ENCODE results near the gene KLK6. TPM values are rescaled to one million over a fixed set of nuclear protein-coding genes. Genes with fewer than 3 reads are reported as not detected.
"Not testable (repeated sequence)": the region's sequence is repeated elsewhere in the genome, so short reads cannot be mapped to it uniquely, and the experiment has no call there.

Gene KLK6
- total RNA-seq, 8 experiments from 2014 or later: 0.13 to 0.59 (median 0.21) TPM; not detected in 3

- in situ Hi-C loops (cut with MboI; ENCODE audit: low pct_unique_long_range_greater_than_20kb in 2 of 9, low sequenced_read_pairs in 9 of 9, unreplicated experiment in 9 of 9): no loop called here
- H3K4me1 ChIP-seq (replicated peaks in 1 of 2): no peaks in the 10 kb centered on the region
- WGBS, 10 experiments: 0 to 60% (median 20%) methylated on average over 1 to 4 of the region's 11 CpGs; no CpG with 5 or more reads in 3 of the 10 experiments
- no peak overlapping the region for H3K27ac ChIP-seq
- no peak for ATAC-seq (replicated peaks in 6 of 8)
- H3K4me3 ChIP-seq: no peak overlapping the region
Measured at GRCh38 chr19:50981587-50982146, 12.3 kb upstream of the KLK6 start.

- Histone ChIP-seq H3K4me3 (no peak overlapping the region), H3K27ac (no peak overlapping the region), H3K4me1 (replicated peaks in 1 of 2) (no peaks in the 10 kb centered on the region)
- WGBS, 10 experiments: 80% methylated on average over 1 of the region's 13 CpGs; no CpG with 5 or more reads in 9 of the 10 experiments
- peak in 2 of 8 experiments; percentile 43 to 57 for ATAC-seq (replicated peaks in 6 of 8)
- in situ Hi-C loops (cut with MboI; ENCODE audit: low pct_unique_long_range_greater_than_20kb in 2 of 9, low sequenced_read_pairs in 9 of 9, unreplicated experiment in 9 of 9): no loop called here
Measured at GRCh38 chr19:50980208-50980607, 10.8 kb upstream of the KLK6 start.

- WGBS, 10 experiments: 30% methylated on average over 2 of the region's 8 CpGs; no CpG with 5 or more reads in 9 of the 10 experiments
- Histone ChIP-seq H3K4me3 (no peak overlapping the region), H3K27ac (no peak overlapping the region), H3K4me1 (replicated peaks in 1 of 2) (no peaks in the 10 kb centered on the region)
- ATAC-seq (replicated peaks in 6 of 8): no peak
- in situ Hi-C loops (cut with MboI; ENCODE audit: low pct_unique_long_range_greater_than_20kb in 2 of 9, low sequenced_read_pairs in 9 of 9, unreplicated experiment in 9 of 9): no loop called here
Measured at GRCh38 chr19:50979758-50980157, 10.4 kb upstream of the KLK6 start.

- Histone ChIP-seq H3K27ac (no peak overlapping the region), H3K4me1 (replicated peaks in 1 of 2) (no peaks in the 10 kb centered on the region), H3K4me3 (no peak overlapping the region)
- ATAC-seq (replicated peaks in 6 of 8): peak in 2 of 8 experiments; percentile 26 to 40
- in situ Hi-C loops (cut with MboI; ENCODE audit: low pct_unique_long_range_greater_than_20kb in 2 of 9, low sequenced_read_pairs in 9 of 9, unreplicated experiment in 9 of 9): no loop called here
- 4 to 91% (median 57%) methylated on average over 1 to 5 of the region's 5 CpGs; no CpG with 5 or more reads in 1 of the 10 experiments for WGBS, 10 experiments
Measured at GRCh38 chr19:50978772-50979390, 9.5 kb upstream of the KLK6 start.

- no peak overlapping the region for H3K4me3 ChIP-seq
- no peaks in the 10 kb centered on the region for H3K4me1 ChIP-seq (replicated peaks in 1 of 2)
- no peak overlapping the region for H3K27ac ChIP-seq
- in situ Hi-C loops (cut with MboI; ENCODE audit: low pct_unique_long_range_greater_than_20kb in 2 of 9, low sequenced_read_pairs in 9 of 9, unreplicated experiment in 9 of 9): no loop called here
- no peak for ATAC-seq (replicated peaks in 6 of 8)
- WGBS, 10 experiments: 0 to 92% (median 55%) methylated on average over 1 to 4 of the region's 4 CpGs; no CpG with 5 or more reads in 2 of the 10 experiments
Measured at GRCh38 chr19:50977626-50978025, 8.2 kb upstream of the KLK6 start.

- ATAC-seq (replicated peaks in 6 of 8): peak in 1 of 8 experiments; percentile 51
- Histone ChIP-seq H3K4me3 (no peak overlapping the region), H3K4me1 (replicated peaks in 1 of 2) (no peaks in the 10 kb centered on the region), H3K27ac (no peak overlapping the region)
- in situ Hi-C loops (cut with MboI; ENCODE audit: low pct_unique_long_range_greater_than_20kb in 2 of 9, low sequenced_read_pairs in 9 of 9, unreplicated experiment in 9 of 9): no loop called here
- WGBS, 10 experiments: 0 to 60% (median 32%) methylated on average over 1 to 5 of the region's 8 CpGs; no CpG with 5 or more reads in 5 of the 10 experiments
Measured at GRCh38 chr19:50975766-50976165, 6.4 kb upstream of the KLK6 start.

GRCh38 chr19:50974702-50975556 is 5.5 kb upstream of the KLK6 start:
- WGBS, 10 experiments: 0 to 40% (median 33%) methylated on average over 1 of the region's 9 CpGs; no CpG with 5 or more reads in 7 of the 10 experiments

GRCh38 chr19:50972795-50973376 is 3.5 kb upstream of the KLK6 start:
- in situ Hi-C loops (cut with MboI; ENCODE audit: low pct_unique_long_range_greater_than_20kb in 2 of 9, low sequenced_read_pairs in 9 of 9, unreplicated experiment in 9 of 9): no loop called here
- Histone ChIP-seq H3K27ac (no peak overlapping the region), H3K4me1 (replicated peaks in 1 of 2) (no peaks in the 10 kb centered on the region), H3K4me3 (no peak overlapping the region)
- ATAC-seq (replicated peaks in 6 of 8): no peak
- 17 to 80% (median 60%) methylated on average over 1 to 7 of the region's 9 CpGs; no CpG with 5 or more reads in 2 of the 10 experiments for WGBS, 10 experiments

More at GRCh38 chr19:50974702-50975556, 5.5 kb upstream of the KLK6 start:
- no peak for ATAC-seq (replicated peaks in 6 of 8)
- in situ Hi-C loops (cut with MboI; ENCODE audit: low pct_unique_long_range_greater_than_20kb in 2 of 9, low sequenced_read_pairs in 9 of 9, unreplicated experiment in 9 of 9): no loop called here
- Histone ChIP-seq H3K4me1 (replicated peaks in 1 of 2) (no peaks in the 10 kb centered on the region), H3K4me3 (no peak overlapping the region), H3K27ac (no peak overlapping the region)

- WGBS, 10 experiments: 17 to 84% (median 45%) methylated on average over 1 to 3 of the region's 3 CpGs; no CpG with 5 or more reads in 3 of the 10 experiments
- H3K4me1 ChIP-seq (replicated peaks in 1 of 2); H3K4me3 ChIP-seq; in situ Hi-C loops (cut with MboI; ENCODE audit: low pct_unique_long_range_greater_than_20kb in 2 of 9, low sequenced_read_pairs in 9 of 9, unreplicated experiment in 9 of 9); H3K27ac ChIP-seq; ATAC-seq (replicated peaks in 6 of 8): not testable (repeated sequence)
Measured at GRCh38 chr19:50969810-50970209, 419 bp upstream of the KLK6 start.

- H3K4me1 ChIP-seq (replicated peaks in 1 of 2): no peaks in the 10 kb centered on the region
- no peak overlapping the region for H3K4me3 ChIP-seq
- H3K27ac ChIP-seq: no peak overlapping the region
- in situ Hi-C loops (cut with MboI; ENCODE audit: low pct_unique_long_range_greater_than_20kb in 2 of 9, low sequenced_read_pairs in 9 of 9, unreplicated experiment in 9 of 9): no loop called here
- ATAC-seq (replicated peaks in 6 of 8): peak in 1 of 8 experiments; percentile 44
- 0 to 92% methylated on average over 1 to 2 of the region's 7 CpGs; no CpG with 5 or more reads in 8 of the 10 experiments for WGBS, 10 experiments
Measured at GRCh38 chr19:50968716-50969412, 527 bp downstream of the KLK6 start.

- H3K27ac ChIP-seq: no peak overlapping the region
- H3K4me3 ChIP-seq: no peak overlapping the region
- peak in 1 of 8 experiments; percentile 24 for ATAC-seq (replicated peaks in 6 of 8)
- no peaks in the 10 kb centered on the region for H3K4me1 ChIP-seq (replicated peaks in 1 of 2)
- whole genome bisulfite sequencing, 10 experiments: 13 to 90% (median 76%) methylated on average over 2 to 3 of the region's 20 CpGs; no CpG with 5 or more reads in 6 of the 10 experiments
- in situ Hi-C loops (cut with MboI; ENCODE audit: low pct_unique_long_range_greater_than_20kb in 2 of 9, low sequenced_read_pairs in 9 of 9, unreplicated experiment in 9 of 9): no loop called here
Measured at GRCh38 chr19:50967929-50968715, 1.3 kb downstream of the KLK6 start.

GRCh38 chr19:50964266-50964665 is 5.1 kb downstream of the KLK6 start:
- in situ Hi-C loops (cut with MboI; ENCODE audit: low pct_unique_long_range_greater_than_20kb in 2 of 9, low sequenced_read_pairs in 9 of 9, unreplicated experiment in 9 of 9): no loop called here
- 0 to 100% (median 51%) methylated on average over 1 of the region's 3 CpGs for WGBS, 10 experiments
- no peak overlapping the region for H3K27ac ChIP-seq
- no peak overlapping the region for H3K4me3 ChIP-seq
- ATAC-seq (replicated peaks in 6 of 8): no peak
- H3K4me1 ChIP-seq (replicated peaks in 1 of 2): no peaks in the 10 kb centered on the region

All from motor neuron (in vitro differentiated cells).